SK-N-SH (cell line): ENCODE data around the gene DDX1. TPM values are rescaled to one million over a fixed set of nuclear protein-coding genes. Genes with fewer than 3 reads are reported as not detected.

ENCODE experiments used
- CTCF ChIA-PET: fragments of 300-600, 350-600 bp; formaldehyde crosslinking; extraction: SDS; loops from one replicate; lab custom pipeline; 2021; lab: Yijun Ruan, JAX
- POLR2A ChIA-PET: fragments of 350-600 bp; sonication (Branson Sonifier 250); formaldehyde crosslinking; extraction: SDS; loops from one replicate; lab custom pipeline; 2020; ENCODE audit warnings: antibody characterized with exemption, inconsistent platforms; lab: Yijun Ruan, JAX
- DNase-seq: peaks from one replicate; pipeline ENCODE4 v3.0.0; 2012
- H2AFZ ChIP-seq: fragments of 200-600 bp; sonication (generic); 2 replicates; pipeline ENCODE4 v1.8.1; 2016; ENCODE audit warnings: antibody characterized with exemption, mild to moderate bottlenecking, low read depth
- H3F3A ChIP-seq: fragments of 200-600 bp; sonication (generic); replicated peaks from 2 replicates; pipeline ENCODE3; 2016; ENCODE audit warnings: antibody characterized with exemption, mild to moderate bottlenecking; ENCODE audit not compliant: insufficient read depth
- H3K27ac ChIP-seq, 2 experiments: fragments of 200-500 bp in 1 of 2; fragments of 200-600 bp in 1 of 2; sonication (Bioruptor generic) in 1 of 2; sonication (generic), shearing (Covaris generic) in 1 of 2; 2 replicates each; pipeline versions ENCODE4 v1.5.1 to v1.6.1; 2014 to 2016; ENCODE audit warnings: low read depth in 2 of 2, inconsistent platforms in 1 of 2, low read length in 1 of 2, mild to moderate bottlenecking in 1 of 2, mixed read lengths in 1 of 2
- H3K27me3 ChIP-seq: fragments of 200-600 bp; sonication (generic), shearing (Covaris generic); 2 replicates; pipeline ENCODE4 v1.6.1; 2016; ENCODE audit warnings: mixed run types; ENCODE audit not compliant: insufficient read depth
- H3K36me3 ChIP-seq, 2 experiments: fragments of 200-500 bp in 1 of 2; fragments of 200-600 bp in 1 of 2; sonication (Bioruptor generic) in 1 of 2; sonication (generic) in 1 of 2; replicated peaks in 1 of 2; 2 replicates each; pipeline versions ENCODE3 to v1.5.1; 2014 to 2016; ENCODE audit warnings: low read length in 1 of 2, mild to moderate bottlenecking in 1 of 2; ENCODE audit not compliant: insufficient read depth in 2 of 2, control insufficient read depth in 1 of 2
- H3K4me1 ChIP-seq, 2 experiments: fragments of 200-500 bp in 1 of 2; fragments of 200-600 bp in 1 of 2; sonication (Bioruptor generic) in 1 of 2; sonication (generic), shearing (Covaris generic) in 1 of 2; 2 replicates each; pipeline versions ENCODE4 v1.5.1 to v1.6.1; 2014 to 2016; ENCODE audit warnings: low read depth in 1 of 2, low read length in 1 of 2, mixed run types in 1 of 2; ENCODE audit not compliant: insufficient read depth in 2 of 2, control insufficient read depth in 1 of 2
- H3K4me2 ChIP-seq: fragments of 200-600 bp; sonication (generic), shearing (Covaris generic); 2 replicates; pipeline ENCODE4 v1.6.1; 2017; ENCODE audit warnings: mixed run types
- H3K4me3 ChIP-seq, 2 experiments: fragments of 200-500 bp in 1 of 2; fragments of 200-600 bp in 1 of 2; sonication (Bioruptor generic) in 1 of 2; sonication (generic), shearing (Covaris generic) in 1 of 2; 2 replicates each; pipeline versions ENCODE4 v1.5.1 to v1.8.1; 2014 to 2016; ENCODE audit warnings: low read depth in 2 of 2, inconsistent platforms in 1 of 2, low read length in 1 of 2, mild to moderate bottlenecking in 1 of 2, mixed read lengths in 1 of 2, moderate library complexity in 1 of 2
- H3K79me2 ChIP-seq: fragments of 200-600 bp; sonication (generic); 2 replicates; pipeline ENCODE4 v1.8.1; 2017; ENCODE audit warnings: mild to moderate bottlenecking; ENCODE audit not compliant: insufficient read depth
- H3K9ac ChIP-seq: fragments of 200-600 bp; sonication (generic); 2 replicates; pipeline ENCODE4 v1.6.1; 2017; ENCODE audit warnings: mixed run types
- H3K9me2 ChIP-seq: fragments of 200-600 bp; sonication (generic); 2 replicates; pipeline ENCODE4 v1.6.1; 2017; ENCODE audit warnings: mixed run types
- H3K9me3 ChIP-seq: fragments of 200-600 bp; sonication (generic); 2 replicates; pipeline ENCODE4 v1.6.1; 2017; ENCODE audit warnings: mixed run types, mild to moderate bottlenecking, moderate library complexity
- H4K20me1 ChIP-seq: fragments of 200-600 bp; sonication (generic); 2 replicates; pipeline ENCODE4 v1.6.1; 2017; ENCODE audit warnings: mild to moderate bottlenecking, mixed run types; ENCODE audit not compliant: insufficient read depth
- CTCF ChIP-seq: fragments of 200-600 bp; sonication (generic); IDR thresholded peaks from 2 replicates; pipeline ENCODE4 v1.6.1; 2017; ENCODE audit warnings: antibody characterized with exemption, mild to moderate bottlenecking, moderate library complexity
- EP300 ChIP-seq, 2 experiments: IDR thresholded peaks; 2 replicates each; pipeline versions ENCODE4 v1.4.0 to v1.6.1; 2012; ENCODE audit warnings: borderline replicate concordance in 1 of 2, low read depth in 1 of 2, low read length in 1 of 2
- EZH2phosphoT487 ChIP-seq: fragments of 200-600 bp; sonication (generic); IDR thresholded peaks from 2 replicates; pipeline ENCODE4 v1.6.1; 2017; ENCODE audit warnings: low read depth, mixed run types, mild to moderate bottlenecking, antibody characterized with exemption, moderate library complexity, borderline replicate concordance
- FOSL2 ChIP-seq: IDR thresholded peaks from 2 replicates; pipeline ENCODE4 v1.4.0; 2012; ENCODE audit warnings: low read depth, mild to moderate bottlenecking, moderate library complexity, borderline replicate concordance
- FOXJ3 ChIP-seq: sonication (generic); formaldehyde crosslinking; IDR thresholded peaks from 2 replicates; pipeline ENCODE4 v1.5.1; 2020; ENCODE audit warnings: mild to moderate bottlenecking, missing genetic modification reagents
- FOXM1 ChIP-seq: IDR thresholded peaks from 2 replicates; pipeline ENCODE4 v1.4.0; 2012; ENCODE audit warnings: low read depth, mild to moderate bottlenecking
- IRF3 ChIP-seq: fragments of 150-350 bp; IDR thresholded peaks from 2 replicates; pipeline ENCODE4 v1.6.1; 2016; ENCODE audit warnings: mild to moderate bottlenecking, low read depth, low read length
- MEF2A ChIP-seq: IDR thresholded peaks from 2 replicates; pipeline ENCODE4 v1.4.0; 2012; ENCODE audit warnings: low read depth, borderline replicate concordance
- MXI1 ChIP-seq: IDR thresholded peaks from 2 replicates; pipeline ENCODE4 v1.6.1; 2012; ENCODE audit warnings: mild to moderate bottlenecking, low read depth, low read length, improper control_type of control experiment
- NFIC ChIP-seq: IDR thresholded peaks from 2 replicates; pipeline ENCODE4 v1.4.0; 2012; ENCODE audit warnings: borderline replicate concordance
- POLR2AphosphoS5 ChIP-seq: IDR thresholded peaks from 2 replicates; pipeline ENCODE4 v1.6.1; 2012; ENCODE audit warnings: low read depth, low read length
- REST ChIP-seq: IDR thresholded peaks from 2 replicates; pipeline ENCODE4 v1.6.1; 2012; ENCODE audit warnings: mild to moderate bottlenecking, low read depth, low read length, moderate library complexity
- RXRA ChIP-seq: IDR thresholded peaks from 2 replicates; pipeline ENCODE4 v1.4.0; 2012; ENCODE audit warnings: low read depth, mild to moderate bottlenecking, borderline replicate concordance
- SMC3 ChIP-seq: IDR thresholded peaks from 2 replicates; pipeline ENCODE4 v1.6.1; 2012; ENCODE audit warnings: low read depth, low read length, improper control_type of control experiment
- TAF1 ChIP-seq: IDR thresholded peaks from 2 replicates; pipeline ENCODE4 v1.6.1; 2012; ENCODE audit warnings: low read depth, mild to moderate bottlenecking, low read length, moderate library complexity, borderline replicate concordance
- WGBS: methylation state at CpG from one replicate; pipeline ENCODE4 v1.1.6; 2017; ENCODE audit warnings: low lambda C conversion rate; 5-methylcytosine and 5-hydroxymethylcytosine counted together
- polyA plus RNA-seq, 3 experiments: library from polyadenylated mRNA; depleted of rRNA; stranded (reverse); fragments of >200 nt; gene quantifications; 2 replicates each; pipeline ENCODE4 v1.2.3, GENCODE V29; 2012

Gene DDX1
- polyA plus RNA-seq, 1 of the 3 experiments (the other 2 are of a cell fraction): 54.5 TPM

- no peaks in the 10 kb centered on the region for H3K9me2 ChIP-seq
- H2AFZ ChIP-seq: no peak overlapping the region
- no peak overlapping the region for H3K27ac ChIP-seq
- H3K79me2 ChIP-seq: no peaks in the 10 kb centered on the region
- no peak for TF ChIP-seq SMC3
- no peak for TF ChIP-seq IRF3
- TF ChIP-seq EZH2phosphoT487: no peak
- no peak for TF ChIP-seq POLR2AphosphoS5
- TF ChIP-seq NFIC: no peak
- TF ChIP-seq FOSL2: no peak
- TF ChIP-seq MEF2A: no peak
- TF ChIP-seq FOXJ3 (CRISPR knock-in tag): no peak
- no peak for TF ChIP-seq TAF1
- no peak for TF ChIP-seq CTCF
- TF ChIP-seq RXRA: no peak
- TF ChIP-seq REST: no peak
- TF ChIP-seq MXI1: no peak
- no peak for TF ChIP-seq FOXM1
- TF ChIP-seq EP300 (IDR thresholded peaks at IDR 0.05; ENCODE audit: borderline replicate concordance in 1 of 2, low read depth in 1 of 2, low read length in 1 of 2): no peak
- no peak overlapping the region for H3K4me2 ChIP-seq
- H3K4me1 ChIP-seq: no peaks in the 10 kb centered on the region
- no peak overlapping the region for H3K4me3 ChIP-seq
- no peaks in the 10 kb centered on the region for H3K9me3 ChIP-seq
- peaks cover 93 to 96% of the 10 kb centered on the region in 2 experiments for H3K36me3 ChIP-seq
- H3F3A ChIP-seq: no peaks in the 10 kb centered on the region
- ChIA-PET POLR2A (no interaction called here), CTCF (interaction anchor here (2.2 kb wide), 1 partner anchor 11 kb away, joined by 5 read pairs; no protein-coding TSS in a partner anchor)
- no peak overlapping the region for H3K9ac ChIP-seq
- H3K27me3 ChIP-seq: no peaks in the 10 kb centered on the region
- H4K20me1 ChIP-seq: no peaks in the 10 kb centered on the region
- DNase-seq: no peak
- WGBS: 95% methylated on average over 3 of the region's 3 CpGs
Observed at GRCh38 chr2:15625344-15626036, 33.8 kb downstream of the DDX1 start.
